MCF 10A (cell line): ENCODE results near the gene NINJ2. TPM values are rescaled to one million over a fixed set of nuclear protein-coding genes. Genes with fewer than 3 reads are reported as not detected.
"Not testable (repeated sequence)": the region's sequence is repeated elsewhere in the genome, so short reads cannot be mapped to it uniquely, and the experiment has no call there.

Source experiments
- BruUV-seq: library from RNA; stranded (reverse); fragments of 400-500 nt; replicated peaks from 2 replicates; lab custom pipeline; 2021; lab: Mats Ljungman, UMichigan
- CTCF ChIA-PET: fragments of 300-600 bp; sonication (Branson Sonifier 250); formaldehyde crosslinking; extraction: SDS; loops from one replicate; lab custom pipeline; 2021; ENCODE audit warnings: antibody characterized with exemption, inconsistent platforms; lab: Yijun Ruan, JAX
- POLR2A ChIA-PET: fragments of 300-600, 350-650 bp; sonication (Branson Sonifier 250); formaldehyde crosslinking; extraction: SDS; loops from one replicate; lab custom pipeline; 2020; ENCODE audit warnings: antibody characterized with exemption, inconsistent platforms; lab: Yijun Ruan, JAX
- DNase-seq: peaks from one replicate; pipeline ENCODE4 v3.0.0-alpha.2; 2018; ENCODE audit not compliant: unreplicated experiment
- H3K27ac Mint-ChIP-seq: one replicate; pipeline ENCODE4 v1.8.0; 2022; ENCODE audit warnings: mild to moderate bottlenecking, low read depth, mixed read lengths; ENCODE audit not compliant: unreplicated experiment
- H3K27me3 Mint-ChIP-seq: one replicate; pipeline ENCODE4 v1.8.0; 2022; ENCODE audit warnings: mixed read lengths; ENCODE audit not compliant: insufficient read depth, unreplicated experiment
- H3K36me3 Mint-ChIP-seq: one replicate; pipeline ENCODE4 v1.8.0; 2022; ENCODE audit warnings: mild to moderate bottlenecking, moderate library complexity, mixed read lengths; ENCODE audit not compliant: insufficient read depth, unreplicated experiment
- H3K4me1 Mint-ChIP-seq: one replicate; pipeline ENCODE4 v1.8.0; 2022; ENCODE audit warnings: mixed read lengths; ENCODE audit not compliant: insufficient read depth, unreplicated experiment
- H3K4me3 Mint-ChIP-seq: one replicate; pipeline ENCODE4 v1.8.0; 2022; ENCODE audit warnings: mild to moderate bottlenecking, moderate library complexity, mixed read lengths; ENCODE audit not compliant: unreplicated experiment
- H3K9me3 Mint-ChIP-seq: one replicate; pipeline ENCODE4 v1.8.0; 2022; ENCODE audit warnings: mixed read lengths; ENCODE audit not compliant: unreplicated experiment
- CTCF ChIP-seq: fragments of 200-600 bp; IDR thresholded peaks from one replicate; pipeline ENCODE4 v1.8.0; 2022; ENCODE audit warnings: antibody characterized with exemption, mild to moderate bottlenecking; ENCODE audit not compliant: unreplicated experiment
- intact Hi-C: fragments of 100-400 bp; cut with micrococcal nuclease; formaldehyde crosslinking; loops from 2 replicates; pipeline ENCODE4 v1.14.1; 2022
- total RNA-seq: library from RNA; stranded (reverse); gene quantifications from 2 replicates; pipeline ENCODE4 v1.2.3, GENCODE V29; 2022

NINJ2 gene
- total RNA-seq, 1 experiment from 2014 or later, result not detected

- TF ChIP-seq CTCF, result no peak
- Mint-ChIP-seq H3K9me3 (no peaks in the 10 kb centered on the region), H3K27ac (no peak overlapping the region), H3K4me3 (no peak overlapping the region), H3K36me3 (no peaks in the 10 kb centered on the region), H3K4me1 (peaks cover 26% of the 10 kb centered on the region), H3K27me3 (no peaks in the 10 kb centered on the region)
- no peak for DNase-seq
- intact Hi-C loops, result loop anchor here (10.0 kb wide), 1 partner anchor 535 kb away; no protein-coding TSS in a partner anchor
- no TSS peak for BruUV-seq
- POLR2A ChIA-PET, result interaction anchor here (0.6 to 15.3 kb wide), 7 partner anchors 8 to 866 kb away, joined by 3 to 336 read pairs (median 4); partner anchors contain the start of gene WNK1
- CTCF ChIA-PET, result interaction anchor here (0.6 to 5.6 kb wide), 4 partner anchors 172 to 538 kb away, joined by 3 to 100 read pairs (median 4); partner anchors contain the start of gene WNK1
Measured at GRCh38 chr12:579420-580110, 83.7 kb downstream of the NINJ2 start.

- no peaks in the 10 kb centered on the region for H3K9me3 Mint-ChIP-seq
- intact Hi-C loops, result loop anchor here (10.0 kb wide), 1 partner anchor 536 kb away; no protein-coding TSS in a partner anchor
- H3K4me3 Mint-ChIP-seq, result no peak overlapping the region
- H3K36me3 Mint-ChIP-seq, result no peaks in the 10 kb centered on the region
- no peak for DNase-seq
- H3K4me1 Mint-ChIP-seq, result peaks cover 26% of the 10 kb centered on the region
- no peak overlapping the region for H3K27ac Mint-ChIP-seq
- no peaks in the 10 kb centered on the region for H3K27me3 Mint-ChIP-seq
- no peak for TF ChIP-seq CTCF
- ChIA-PET CTCF (interaction anchor here (0.7 to 5.6 kb wide), 3 partner anchors 173 to 539 kb away, joined by 3 to 100 read pairs (median 72); partner anchors contain the start of gene WNK1), POLR2A (interaction anchor here (0.5 to 15.3 kb wide), 9 partner anchors 19 to 866 kb away, joined by 3 to 336 read pairs (median 4); partner anchors contain the start of gene WNK1)
- BruUV-seq, result no TSS peak
Measured at GRCh38 chr12:578748-579419, 84.4 kb downstream of the NINJ2 start.

GRCh38 chr12:577994-578747 is 85.1 kb downstream of the NINJ2 start:
- H3K36me3 Mint-ChIP-seq, H3K4me3 Mint-ChIP-seq, BruUV-seq, H3K9me3 Mint-ChIP-seq, H3K27ac Mint-ChIP-seq, H3K27me3 Mint-ChIP-seq, DNase-seq: not testable (repeated sequence)
- ChIA-PET CTCF (interaction anchor here (5.1 to 5.6 kb wide), 2 partner anchors 174 to 237 kb away, joined by 72 to 100 read pairs; partner anchors contain the start of gene WNK1), POLR2A (interaction anchor here (0.5 to 15.3 kb wide), 7 partner anchors 19 to 236 kb away, joined by 3 to 336 read pairs (median 4); partner anchors contain the start of gene WNK1)
- peaks cover 26% of the 10 kb centered on the region for H3K4me1 Mint-ChIP-seq
- intact Hi-C loops, result loop anchor here (10.0 kb wide), 1 partner anchor 537 kb away; no protein-coding TSS in a partner anchor

- no peak for DNase-seq
- TF ChIP-seq CTCF, result no peak
- H3K27me3 Mint-ChIP-seq, result no peaks in the 10 kb centered on the region
- H3K9me3 Mint-ChIP-seq, result no peaks in the 10 kb centered on the region
- H3K27ac Mint-ChIP-seq, result no peak overlapping the region
- ChIA-PET CTCF (interaction anchor here (0.7 to 5.6 kb wide), 16 partner anchors 21 to 372 kb away, joined by 3 to 100 read pairs (median 6); partner anchors contain the start of gene WNK1), POLR2A (interaction anchor here (0.6 to 15.3 kb wide), 18 partner anchors 20 to 1015 kb away, joined by 3 to 336 read pairs (median 4); partner anchors contain the start of genes RAD52 and WNK1)
- H3K4me3 Mint-ChIP-seq, result peak overlapping the region; percentile 35
- intact Hi-C loops, result loop anchor here (1.0 to 10.0 kb wide), 3 partner anchors 175 to 538 kb away; no protein-coding TSS in a partner anchor
- BruUV-seq, result no TSS peak
- peaks cover 7% of the 10 kb centered on the region for H3K36me3 Mint-ChIP-seq
- H3K4me1 Mint-ChIP-seq, result peaks cover 38% of the 10 kb centered on the region
Measured at GRCh38 chr12:576615-577110, 86.6 kb downstream of the NINJ2 start.
